Keratinocyte (primary cell): ENCODE measurements around the gene BRD2. TPM values are rescaled to one million over a fixed set of nuclear protein-coding genes. Genes with fewer than 3 reads are reported as not detected.

Source experiments
- DNase-seq: peaks from one replicate; pipeline ENCODE4 v3.0.0-alpha.2; 2011; ENCODE audit warnings: low read depth, missing footprints, low spot score
- FAIRE-seq: peaks from 2 replicates; lab custom pipeline; 2011; peaks lifted over from hg19 to GRCh38; lab: Jason Lieb, UNC
- H2AFZ ChIP-seq: 2 replicates; pipeline ENCODE4 v1.6.0; 2012; ENCODE audit warnings: low read length, control low read depth, inconsistent platforms; ENCODE audit not compliant: control insufficient read depth
- H3K27ac ChIP-seq: 2 replicates; pipeline ENCODE4 v1.5.1; 2011; ENCODE audit warnings: low read length; ENCODE audit not compliant: control insufficient read depth, insufficient read depth
- H3K27me3 ChIP-seq: 3 replicates; pipeline ENCODE4 v1.6.0; 2011; ENCODE audit warnings: low read length; ENCODE audit not compliant: control insufficient read depth, insufficient read depth; ENCODE audit errors: extremely low read depth
- H3K36me3 ChIP-seq, 2 experiments: 2 replicates in 1 of 2; 3 replicates in 1 of 2; pipeline ENCODE4 v1.5.1; 2011; ENCODE audit warnings: low read length in 2 of 2, mild to moderate bottlenecking in 1 of 2; ENCODE audit not compliant: control insufficient read depth in 2 of 2, insufficient read depth in 2 of 2; ENCODE audit errors: extremely low read depth in 1 of 2
- H3K4me1 ChIP-seq: 3 replicates; pipeline ENCODE4 v1.5.1; 2011; ENCODE audit warnings: low read length; ENCODE audit not compliant: control insufficient read depth, insufficient read depth; ENCODE audit errors: extremely low read depth
- H3K4me2 ChIP-seq: 3 replicates; pipeline ENCODE4 v1.6.0; 2011; ENCODE audit warnings: low read depth, low read length; ENCODE audit not compliant: control insufficient read depth, insufficient read depth; ENCODE audit errors: extremely low read depth
- H3K4me3 ChIP-seq, 3 experiments: fragments of 200-600 bp in 1 of 3; sonication (generic) in 1 of 3; 2 replicates in 2 of 3; 3 replicates in 1 of 3; pipeline ENCODE4 v1.5.1; 2011 to 2016; ENCODE audit warnings: low read length in 3 of 3, mild to moderate bottlenecking in 3 of 3, control low read depth in 2 of 3, inconsistent platforms in 1 of 3, low read depth in 1 of 3, mixed read lengths in 1 of 3, mixed run types in 1 of 3, moderate library complexity in 1 of 3; ENCODE audit not compliant: control insufficient read depth in 2 of 3, insufficient read depth in 2 of 3; ENCODE audit errors: extremely low read depth in 1 of 3
- H3K79me2 ChIP-seq: 2 replicates; pipeline ENCODE4 v1.6.0; 2012; ENCODE audit warnings: low read length; ENCODE audit not compliant: control insufficient read depth, insufficient read depth
- H3K9ac ChIP-seq: 3 replicates; pipeline ENCODE4 v1.6.0; 2011; ENCODE audit warnings: low read length; ENCODE audit not compliant: control insufficient read depth, insufficient read depth; ENCODE audit errors: extremely low read depth
- H3K9me1 ChIP-seq: 3 replicates; pipeline ENCODE4 v1.6.0; 2011; ENCODE audit warnings: low read length; ENCODE audit not compliant: control insufficient read depth, insufficient read depth; ENCODE audit errors: extremely low read depth
- H3K9me3 ChIP-seq: 2 replicates; pipeline ENCODE4 v1.5.1; 2012; ENCODE audit warnings: low read depth, low read length; ENCODE audit not compliant: control insufficient read depth
- H4K20me1 ChIP-seq: 3 replicates; pipeline ENCODE4 v1.6.0; 2011; ENCODE audit warnings: low read length; ENCODE audit not compliant: control insufficient read depth, insufficient read depth; ENCODE audit errors: extremely low read depth
- CTCF ChIP-seq, 3 experiments: IDR thresholded peaks in 1 of 3; conservative IDR thresholded peaks in 1 of 3; optimal IDR thresholded peaks in 1 of 3; 2 replicates in 2 of 3; 3 replicates in 1 of 3; pipeline versions ENCODE3 to v1.5.1; 2011; ENCODE audit warnings: low read length in 3 of 3, mild to moderate bottlenecking in 3 of 3, moderate library complexity in 2 of 3, control low read depth in 1 of 3, inconsistent platforms in 1 of 3; ENCODE audit not compliant: insufficient read depth in 2 of 3; ENCODE audit errors: extremely low read depth in 1 of 3
- EZH2 ChIP-seq: IDR thresholded peaks from one replicate; pipeline ENCODE4 v1.6.1; 2012; ENCODE audit warnings: inconsistent platforms, mild to moderate bottlenecking, low read length, moderate library complexity
- dilution Hi-C: fragments of 300-500 bp; cut with MboI; formaldehyde crosslinking; loops from one replicate; pipeline ENCODE4 v1.7.0; 2020; ENCODE audit warnings: low sequenced_read_pairs; ENCODE audit not compliant: extremely low pct_ligation_motif_present
- polyA plus RNA-seq, 5 experiments: library from polyadenylated mRNA; depleted of rRNA in 3 of 5; stranded (reverse) in 3 of 5; stranded (forward) in 1 of 5; unstranded in 1 of 5; fragments of >200 nt; gene quantifications; 1 replicate in 1 of 5; 2 replicates in 3 of 5; 3 replicates in 1 of 5; pipeline versions ENCODE4 v1.2.1 to v1.2.3, GENCODE V29; 2011 to 2012; ENCODE audit warnings: missing spikeins in 2 of 5, low read depth in 1 of 5, low replicate concordance in 1 of 5

Gene BRD2
- polyA plus RNA-seq, 1 donor (not counting 4 experiments of a cell fraction or from before 2014, with no cell fraction given) = 121 TPM

GRCh38 chr6:32976334-32977069 is 8.1 kb downstream of the BRD2 start:
- Histone ChIP-seq H3K9me3 (no peaks in the 10 kb centered on the region), H3K4me2 (peak overlapping the region; percentile 27), H3K36me3 (peaks cover 66 to 87% of the 10 kb centered on the region in 2 experiments), H3K4me1 (peaks cover 25% of the 10 kb centered on the region), H3K9me1 (peaks cover 10% of the 10 kb centered on the region), H4K20me1 (peaks cover 84% of the 10 kb centered on the region), H2AFZ (no peak overlapping the region), H3K27ac (no peak overlapping the region), H3K4me3 (no peak overlapping the region), H3K79me2 (peaks cover 72% of the 10 kb centered on the region), H3K9ac (no peak overlapping the region), H3K27me3 (no peaks in the 10 kb centered on the region)
- dilution Hi-C loops = no loop called here
- no peak for FAIRE-seq
- TF ChIP-seq CTCF (optimal IDR thresholded peaks at IDR 0.05 in 1 of 3, IDR thresholded peaks at IDR 0.05 in 1 of 3, conservative IDR thresholded peaks at IDR 0.05 in 1 of 3; ENCODE audit: extremely low read depth in 1 of 3, insufficient read depth in 2 of 3, low read length in 3 of 3) (no peak), EZH2 (no peak)
- DNase-seq = no peak

GRCh38 chr6:32977272-32977952 is 9.0 kb downstream of the BRD2 start:
- no peak for TF ChIP-seq CTCF (optimal IDR thresholded peaks at IDR 0.05 in 1 of 3, IDR thresholded peaks at IDR 0.05 in 1 of 3, conservative IDR thresholded peaks at IDR 0.05 in 1 of 3; ENCODE audit: extremely low read depth in 1 of 3, insufficient read depth in 2 of 3, low read length in 3 of 3)
- TF ChIP-seq EZH2 = no peak
- FAIRE-seq (no peak), DNase-seq (no peak)
- dilution Hi-C loops = no loop called here
- no peak overlapping the region for H2AFZ ChIP-seq
- no peak overlapping the region for H3K27ac ChIP-seq
- no peak overlapping the region for H3K4me2 ChIP-seq
- H3K79me2 ChIP-seq = peaks cover 68% of the 10 kb centered on the region
- H4K20me1 ChIP-seq = peaks cover 88% of the 10 kb centered on the region
- no peak overlapping the region for H3K4me3 ChIP-seq
- no peak overlapping the region for H3K9ac ChIP-seq
- H3K9me3 ChIP-seq = no peaks in the 10 kb centered on the region
- H3K9me1 ChIP-seq = peaks cover 10% of the 10 kb centered on the region
- H3K36me3 ChIP-seq = peaks cover 63 to 88% of the 10 kb centered on the region in 2 experiments
- no peaks in the 10 kb centered on the region for H3K27me3 ChIP-seq
- H3K4me1 ChIP-seq = peaks cover 25% of the 10 kb centered on the region
